Prostate gland (tissue), 2 donors: ENCODE results near the gene RPTOR. TPM values are rescaled to one million over a fixed set of nuclear protein-coding genes. Genes with fewer than 3 reads are reported as not detected.

Experiments used
- DNase-seq: peaks from one replicate; pipeline ENCODE4 v3.0.0-alpha.2; 2019; ENCODE audit warnings: low spot score
- H3K27ac ChIP-seq, 2 donors: fragments of 200-600 bp; sonication (generic); 2 replicates each; pipeline ENCODE4 v1.5.1; 2017 to 2019
- H3K27me3 ChIP-seq: fragments of 200-600 bp; sonication (generic); replicated peaks from 2 replicates; pipeline ENCODE4 v1.5.1; 2019; ENCODE audit not compliant: insufficient read depth
- H3K36me3 ChIP-seq, 2 donors: fragments of 200-600 bp; sonication (generic); 1 replicate in 1 of 2; 2 replicates in 1 of 2; pipeline versions ENCODE4 v1.5.1 to v1.8.1; 2017 to 2019
- H3K4me1 ChIP-seq: fragments of 200-600 bp; sonication (generic); replicated peaks from 2 replicates; pipeline ENCODE4 v1.5.1; 2019
- H3K4me3 ChIP-seq, 2 donors: fragments of 200-600 bp; sonication (generic); 2 replicates each; pipeline ENCODE4 v1.5.1; 2017 to 2019
- H3K9me3 ChIP-seq: fragments of 200-600 bp; sonication (generic); 2 replicates; pipeline ENCODE4 v1.5.1; 2017
- POLR2A ChIP-seq: fragments of 450-650 bp; IDR thresholded peaks from one replicate; pipeline ENCODE4 v1.6.1; 2016; ENCODE audit warnings: antibody characterized with exemption, mild to moderate bottlenecking
- POLR2AphosphoS5 ChIP-seq: sonication (generic); formaldehyde crosslinking; IDR thresholded peaks from one replicate; pipeline ENCODE4 v1.6.1; 2017; ENCODE audit warnings: antibody characterized with exemption
- WGBS: methylation state at CpG from one replicate; pipeline ENCODE4 v1.1.5; 2018; 5-methylcytosine and 5-hydroxymethylcytosine counted together
- intact Hi-C: fragments of 100-400 bp; cut with DNase I; formaldehyde crosslinking; loops from one replicate; pipeline ENCODE4 v1.14.2; 2022
- total RNA-seq, 2 donors: library from RNA; depleted of rRNA; stranded (reverse); fragments of >200 nt; gene quantifications; one replicate each; pipeline ENCODE4 v1.1.0, GENCODE V29; 2016
- TF ChIP-seq, protein P1 (sequence below), 4 experiments: fragments of 200-600 bp in 2 of 4; fragments of 450-650 bp in 2 of 4; sonication (generic) in 2 of 4; IDR thresholded peaks; 1 replicate in 3 of 4; 2 replicates in 1 of 4; pipeline ENCODE4 v1.5.1; 2016 to 2019; ENCODE audit warnings: antibody characterized with exemption in 4 of 4, mild to moderate bottlenecking in 2 of 4, moderate library complexity in 2 of 4

Gene RPTOR
- total RNA-seq, 2 donors from 2014 or later, result 30.3 to 62.5 TPM

DNA sequence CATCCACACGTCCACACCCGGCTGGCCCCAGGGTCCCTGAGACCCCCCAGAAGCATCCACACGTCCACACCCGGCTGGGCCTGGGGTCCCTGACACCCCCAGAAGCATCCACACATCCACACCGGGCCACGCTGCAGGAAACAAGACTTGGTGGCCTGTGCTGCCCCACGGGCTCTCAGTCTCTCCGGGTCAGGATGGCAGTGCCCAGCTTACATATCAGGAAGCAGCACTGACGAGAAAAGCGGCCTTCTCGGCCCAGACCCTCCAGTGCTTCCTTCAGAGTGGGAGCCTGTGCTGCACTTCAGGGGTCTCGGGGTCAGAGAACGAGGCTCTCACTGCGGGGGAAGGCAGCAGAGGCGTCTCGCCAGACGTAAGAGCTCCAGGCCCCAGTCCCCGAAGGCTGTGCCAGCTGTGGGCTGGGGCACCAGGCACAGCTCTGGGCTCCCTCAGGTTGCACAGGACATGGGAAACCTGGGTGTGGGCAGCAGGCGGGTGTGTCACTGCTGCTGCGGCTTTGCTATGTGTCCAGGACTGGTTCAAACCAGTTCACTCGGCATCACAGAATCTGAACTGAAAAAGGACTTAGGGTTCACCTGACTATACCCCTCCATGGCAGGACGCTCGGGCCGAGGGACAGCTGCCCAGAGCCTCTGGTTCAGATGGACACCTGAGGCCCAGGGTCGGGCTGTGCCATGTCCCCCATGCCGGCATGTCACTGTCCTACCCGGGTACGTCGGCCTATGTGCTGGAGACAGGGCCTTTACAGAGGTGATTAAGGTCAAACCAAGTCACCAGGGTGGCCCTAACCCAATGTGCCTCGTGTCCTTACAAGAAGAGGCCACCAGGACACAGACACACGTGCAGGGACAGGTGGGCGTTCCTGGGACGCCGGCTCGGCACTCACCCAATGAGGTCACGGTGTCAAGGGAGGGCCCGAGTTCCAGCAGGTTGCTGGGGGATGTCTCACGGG lies 406.8 kb downstream of the RPTOR start:
- Histone ChIP-seq H3K9me3 (no peaks in the 10 kb centered on the region), H3K36me3 (no peaks in the 10 kb centered on the region), H3K27me3 (no peaks in the 10 kb centered on the region), H3K27ac (no peak overlapping the region), H3K4me3 (no peak overlapping the region), H3K4me1 (no peaks in the 10 kb centered on the region)
- WGBS, result 87% methylated on average over 36 of the region's 38 CpGs
- intact Hi-C loops, result no loop called here
- TF ChIP-seq, protein P1, sequence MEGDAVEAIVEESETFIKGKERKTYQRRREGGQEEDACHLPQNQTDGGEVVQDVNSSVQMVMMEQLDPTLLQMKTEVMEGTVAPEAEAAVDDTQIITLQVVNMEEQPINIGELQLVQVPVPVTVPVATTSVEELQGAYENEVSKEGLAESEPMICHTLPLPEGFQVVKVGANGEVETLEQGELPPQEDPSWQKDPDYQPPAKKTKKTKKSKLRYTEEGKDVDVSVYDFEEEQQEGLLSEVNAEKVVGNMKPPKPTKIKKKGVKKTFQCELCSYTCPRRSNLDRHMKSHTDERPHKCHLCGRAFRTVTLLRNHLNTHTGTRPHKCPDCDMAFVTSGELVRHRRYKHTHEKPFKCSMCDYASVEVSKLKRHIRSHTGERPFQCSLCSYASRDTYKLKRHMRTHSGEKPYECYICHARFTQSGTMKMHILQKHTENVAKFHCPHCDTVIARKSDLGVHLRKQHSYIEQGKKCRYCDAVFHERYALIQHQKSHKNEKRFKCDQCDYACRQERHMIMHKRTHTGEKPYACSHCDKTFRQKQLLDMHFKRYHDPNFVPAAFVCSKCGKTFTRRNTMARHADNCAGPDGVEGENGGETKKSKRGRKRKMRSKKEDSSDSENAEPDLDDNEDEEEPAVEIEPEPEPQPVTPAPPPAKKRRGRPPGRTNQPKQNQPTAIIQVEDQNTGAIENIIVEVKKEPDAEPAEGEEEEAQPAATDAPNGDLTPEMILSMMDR (IDR thresholded peaks at IDR 0.05), result no peak
- TF ChIP-seq POLR2A (no peak), POLR2AphosphoS5 (no peak)
- no peak for DNase-seq

DNA sequence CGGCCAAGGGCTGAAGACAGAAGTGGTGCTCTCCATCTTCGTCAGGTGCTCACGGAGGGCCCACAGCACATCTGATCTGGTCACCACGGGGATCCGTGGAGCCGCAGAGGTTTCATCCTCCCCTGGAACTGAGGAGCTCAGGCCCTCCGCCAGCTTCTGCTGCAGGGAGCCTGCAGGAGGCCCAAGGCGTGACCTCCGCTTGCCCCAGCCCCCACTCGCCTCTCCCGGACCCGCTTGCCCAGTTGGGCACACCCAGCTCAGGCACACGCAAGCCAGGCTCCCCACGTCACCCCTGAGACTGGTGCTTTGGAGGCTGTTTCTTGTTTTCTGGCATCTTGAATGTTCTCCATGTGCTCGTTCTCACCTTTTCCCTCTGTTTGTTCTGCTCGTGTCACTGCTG lies 407.7 kb downstream of the RPTOR start:
- intact Hi-C loops, result no loop called here
- DNase-seq, result no peak

DNA sequence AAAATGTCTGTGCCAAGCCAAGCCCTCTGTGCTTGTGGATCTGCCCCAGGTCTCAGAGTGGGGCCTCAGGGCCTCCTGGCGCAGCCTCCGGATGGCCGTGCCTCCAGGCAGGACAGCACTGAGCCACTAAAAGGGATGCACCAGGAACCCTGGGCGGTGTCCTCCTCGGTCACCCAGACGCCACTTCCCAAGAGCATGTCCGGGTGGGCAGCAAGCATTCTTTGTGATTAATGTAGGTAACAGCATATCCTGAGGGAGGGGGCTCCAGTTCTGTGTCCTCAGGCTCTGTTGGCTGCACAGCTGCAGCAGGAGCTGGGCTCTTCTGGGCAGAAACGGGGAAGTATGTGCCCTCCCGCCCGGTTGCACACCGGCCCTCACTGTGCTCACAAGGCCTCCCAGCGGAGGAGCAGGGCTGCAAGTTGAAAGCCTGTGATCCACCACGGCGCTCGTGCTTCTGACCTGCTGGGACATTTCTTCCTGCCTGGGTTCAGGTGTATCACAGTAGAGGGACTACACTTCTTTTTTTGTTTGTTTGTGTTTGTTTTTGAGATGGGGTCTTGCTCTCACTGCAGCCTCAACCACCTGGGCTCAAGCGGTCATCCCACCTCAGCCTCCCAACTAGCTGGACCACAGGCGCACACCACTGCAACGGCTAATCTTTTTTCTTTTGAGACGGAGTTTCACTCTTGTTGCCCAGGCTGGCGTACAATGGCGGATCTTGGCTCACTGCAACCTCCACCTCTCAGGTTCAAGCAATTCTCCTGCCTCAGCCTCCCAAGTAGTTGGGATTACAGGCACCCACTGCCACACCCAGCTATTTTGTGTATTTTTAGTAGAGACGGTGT lies 409.1 kb downstream of the RPTOR start:
- Histone ChIP-seq H3K4me1 (no peaks in the 10 kb centered on the region), H3K27me3 (no peaks in the 10 kb centered on the region), H3K27ac (no peak overlapping the region), H3K9me3 (no peaks in the 10 kb centered on the region), H3K4me3 (no peak overlapping the region), H3K36me3 (no peaks in the 10 kb centered on the region)
- intact Hi-C loops, result no loop called here
- no peak for TF ChIP-seq POLR2AphosphoS5
- no peak for TF ChIP-seq POLR2A
- TF ChIP-seq, protein P1 (IDR thresholded peaks at IDR 0.05), result no peak
- DNase-seq, result no peak
- WGBS, result 96% methylated on average over 22 of the region's 22 CpGs

More for the DNA sequence above, 407.7 kb downstream of the RPTOR start:
- Histone ChIP-seq H3K36me3 (no peaks in the 10 kb centered on the region), H3K9me3 (no peaks in the 10 kb centered on the region), H3K4me3 (no peak overlapping the region), H3K27ac (no peak overlapping the region), H3K4me1 (no peaks in the 10 kb centered on the region), H3K27me3 (no peaks in the 10 kb centered on the region)
- WGBS, result 87% methylated on average over 16 of the region's 16 CpGs
- no peak for TF ChIP-seq POLR2AphosphoS5
- TF ChIP-seq POLR2A, result no peak
- TF ChIP-seq, protein P1 (IDR thresholded peaks at IDR 0.05), result no peak

DNA sequence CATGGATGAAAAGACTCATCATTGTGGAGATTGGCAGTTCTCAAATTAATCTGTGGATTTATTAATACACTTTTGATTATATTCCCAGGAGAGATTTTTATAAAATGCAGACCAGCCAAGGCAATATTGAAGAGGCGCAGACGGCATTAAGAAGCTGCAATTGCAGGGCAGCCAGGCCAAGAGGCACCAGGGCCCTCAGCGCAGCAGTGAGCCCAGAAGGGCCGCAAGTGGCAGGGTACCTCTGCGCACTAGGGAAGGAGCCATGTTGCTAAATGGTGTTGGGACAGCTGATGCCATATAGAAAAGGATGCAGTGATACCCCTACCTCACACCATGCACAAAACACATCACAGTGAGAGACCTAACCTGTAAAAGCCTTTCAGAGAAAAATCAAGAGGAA lies 410.4 kb downstream of the RPTOR start:
- Histone ChIP-seq H3K27me3 (no peaks in the 10 kb centered on the region), H3K36me3 (no peaks in the 10 kb centered on the region), H3K4me1 (peaks cover 7% of the 10 kb centered on the region), H3K27ac (no peak overlapping the region), H3K4me3 (no peak overlapping the region), H3K9me3 (no peaks in the 10 kb centered on the region)
- 97% methylated on average over 5 of the region's 5 CpGs for WGBS
- TF ChIP-seq POLR2A (no peak), POLR2AphosphoS5 (no peak)
- TF ChIP-seq, protein P1 (IDR thresholded peaks at IDR 0.05), result no peak
- DNase-seq, result no peak
- intact Hi-C loops, result no loop called here
